ENCODE results near the gene KLHL40.

The KLHL40 gene

GRCh38 chr3:42691816-42692666 lies 6.7 kb downstream of the KLHL40 start:
- no peak for DNase-seq

GRCh38 chr3:42692667-42693529 lies 7.6 kb downstream of the KLHL40 start:
- DNase-seq = no peak

DNA sequence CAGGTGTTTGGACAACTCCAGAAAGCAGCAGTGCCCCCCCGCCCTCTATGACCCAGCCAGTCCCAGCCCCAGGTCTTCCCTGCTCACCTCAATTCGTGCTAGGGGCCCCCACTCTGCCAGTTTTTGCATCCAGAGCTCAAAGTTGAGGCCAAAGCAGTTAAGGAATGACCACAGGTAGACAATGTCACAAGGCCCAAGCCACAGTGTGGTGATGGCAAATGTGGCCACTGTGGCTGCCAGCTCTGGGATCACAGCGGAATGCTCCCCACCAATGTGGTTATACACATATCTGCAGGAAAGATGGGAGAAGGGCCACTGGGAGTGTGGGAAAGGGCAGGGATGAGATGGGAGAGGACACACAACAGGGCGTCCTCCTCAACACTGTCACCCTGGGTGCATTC lies 8.2 kb downstream of the KLHL40 start:
- no peak for DNase-seq

DNA sequence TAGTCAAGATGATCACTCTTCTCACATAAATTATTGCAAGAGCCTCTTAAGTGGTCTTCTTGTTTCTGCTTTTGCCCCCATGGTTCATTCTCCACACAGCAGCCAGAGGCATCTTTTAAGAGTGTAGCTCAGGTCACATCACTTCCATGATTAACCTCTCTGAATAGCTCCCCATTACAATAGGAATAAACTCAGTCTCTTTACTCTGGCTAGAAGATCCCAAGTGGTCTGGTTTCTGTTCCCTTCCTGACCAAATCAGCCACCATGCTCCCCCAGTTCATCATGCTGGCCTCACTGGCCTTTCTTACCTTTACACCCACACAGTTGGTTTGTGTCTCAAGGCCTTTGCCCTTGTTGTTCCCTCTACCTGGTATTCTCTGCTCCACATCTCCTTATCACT lies 9.0 kb downstream of the KLHL40 start:
- no peak for DNase-seq

GRCh38 chr3:42696356-42697288 lies 11.3 kb downstream of the KLHL40 start:
- no peak for DNase-seq

GRCh38 chr3:42697289-42698051 lies 12.1 kb downstream of the KLHL40 start:
- DNase-seq = no peak

DNA sequence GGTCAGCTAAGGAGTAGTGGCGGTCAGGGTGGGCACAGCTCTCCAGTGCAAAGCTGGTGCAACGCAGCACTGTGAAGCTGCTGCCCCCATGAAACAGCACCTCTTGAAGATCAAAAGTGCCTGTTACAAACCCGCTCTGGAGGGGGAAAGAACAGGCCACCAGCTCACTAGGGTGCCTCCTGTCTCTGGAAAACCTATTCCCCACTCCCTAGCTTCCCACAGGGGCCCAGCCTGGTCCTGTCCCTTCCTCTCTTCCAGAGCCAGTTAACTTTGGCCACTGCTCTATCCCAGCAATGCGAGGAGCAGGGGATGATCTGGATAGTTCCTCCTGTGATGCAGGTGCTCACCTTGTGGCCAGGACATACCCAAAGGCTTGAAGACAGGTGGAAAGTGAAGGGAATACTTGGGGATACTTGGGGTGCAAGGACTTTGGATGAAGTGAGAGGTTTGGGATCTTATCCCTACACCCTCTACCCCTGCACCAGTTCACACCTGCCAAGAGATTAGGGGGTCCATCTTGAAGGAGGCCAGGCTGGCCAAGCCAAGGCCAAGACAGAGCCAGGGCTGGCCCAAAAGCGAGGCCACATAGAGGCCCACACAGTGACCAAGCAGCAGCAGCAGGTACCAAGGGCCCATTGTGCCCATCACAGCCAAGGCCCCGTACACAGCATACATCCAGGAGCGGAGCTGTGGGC lies 13.0 kb downstream of the KLHL40 start:
- DNase-seq = no peak

DNA sequence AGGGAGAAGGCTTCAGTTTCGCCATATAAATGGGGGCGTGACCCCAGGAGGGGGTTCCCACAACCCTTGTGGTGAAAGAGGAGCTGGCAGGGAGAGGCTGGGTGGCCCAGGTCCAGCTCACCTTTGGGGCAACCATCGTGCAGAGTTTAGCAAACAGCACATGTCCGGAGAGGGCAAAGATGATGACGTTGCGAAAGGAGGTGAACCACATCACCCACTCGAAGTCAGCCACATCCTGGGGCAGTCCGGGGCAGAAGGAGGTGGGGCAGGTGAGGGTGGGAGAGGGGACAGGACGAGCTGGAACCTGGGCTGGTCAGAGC lies 13.5 kb downstream of the KLHL40 start:
- DNase-seq = peak; percentile 30

DNA sequence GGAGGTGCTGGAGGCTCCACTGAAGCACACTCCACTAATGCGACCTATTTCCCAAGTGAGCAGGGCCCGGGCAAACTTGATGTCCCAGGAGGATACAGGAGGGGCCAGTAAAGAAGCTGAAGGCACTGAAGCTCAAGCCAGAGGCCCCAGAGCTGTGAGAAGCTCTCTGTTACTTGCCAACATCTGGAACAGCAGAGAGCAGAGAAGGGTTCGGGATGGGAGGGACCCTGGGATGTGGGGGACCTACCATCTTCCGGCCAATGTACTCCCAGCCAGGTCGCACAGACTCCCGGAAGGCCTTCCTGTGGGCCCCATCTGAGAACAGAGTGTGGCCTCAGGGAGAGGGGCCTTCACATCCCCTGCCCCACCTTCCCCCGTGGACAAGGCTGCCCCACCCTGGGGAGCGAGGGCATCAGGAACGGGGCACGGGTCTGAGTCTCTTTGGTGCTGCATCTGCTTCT lies 14.2 kb downstream of the KLHL40 start:
- no peak for DNase-seq

GRCh38 chr3:42700366-42701288 lies 15.3 kb downstream of the KLHL40 start:
- DNase-seq = peak; percentile 5

GRCh38 chr3:42701371-42702065 lies 16.2 kb downstream of the KLHL40 start:
- DNase-seq = peak; percentile 81

DNA sequence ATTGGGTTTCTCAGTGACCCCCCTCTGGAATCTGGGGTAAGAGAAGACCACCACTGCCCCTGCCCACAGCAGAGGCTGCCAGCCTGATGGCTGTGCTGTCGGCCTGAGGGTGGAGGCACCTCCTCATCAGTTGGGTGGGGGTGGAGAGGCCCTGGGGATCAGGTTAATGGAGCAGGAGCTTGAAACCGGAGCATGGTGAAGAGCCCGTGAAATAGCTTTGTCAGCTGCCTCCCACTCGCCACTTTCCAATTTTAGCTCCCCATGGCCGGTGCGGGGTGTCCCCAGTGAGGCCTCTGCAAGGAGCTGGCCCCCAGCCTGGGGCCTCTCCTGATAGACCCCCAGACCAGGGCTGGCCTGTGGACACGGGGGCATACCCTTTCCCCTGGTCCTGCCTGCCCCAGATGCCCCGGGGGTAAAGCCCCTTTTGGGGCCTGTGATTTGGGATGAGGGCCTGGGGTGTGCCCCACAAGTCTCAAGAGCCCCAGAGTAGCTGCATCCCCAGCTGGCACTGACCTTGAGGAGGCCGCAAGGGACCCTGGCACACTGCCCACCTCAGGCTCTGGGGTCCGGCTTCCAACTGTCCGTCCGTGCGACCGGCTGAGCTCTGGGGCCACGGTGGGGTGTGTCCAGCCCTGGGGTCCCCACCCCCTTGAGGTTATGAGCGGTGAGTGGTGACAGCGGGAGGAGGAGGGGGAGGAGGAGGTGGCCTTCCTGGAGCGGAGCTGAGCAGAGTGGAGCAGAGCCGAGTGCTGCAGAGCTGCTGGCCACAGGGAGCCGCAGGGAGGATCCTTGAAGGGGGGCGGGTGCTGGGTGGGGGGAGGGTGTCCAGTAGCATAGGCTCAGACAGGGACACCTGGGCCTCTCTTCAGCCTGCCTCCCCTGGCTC lies 17.0 kb downstream of the KLHL40 start, which contains the start of gene HHATL:
HHATL (minus strand) TSS at position 733 of the 886 bp plus-strand sequence. CDS start 1,972 bp downstream, outside the sequence.
- peak; percentile 10 for DNase-seq

DNA sequence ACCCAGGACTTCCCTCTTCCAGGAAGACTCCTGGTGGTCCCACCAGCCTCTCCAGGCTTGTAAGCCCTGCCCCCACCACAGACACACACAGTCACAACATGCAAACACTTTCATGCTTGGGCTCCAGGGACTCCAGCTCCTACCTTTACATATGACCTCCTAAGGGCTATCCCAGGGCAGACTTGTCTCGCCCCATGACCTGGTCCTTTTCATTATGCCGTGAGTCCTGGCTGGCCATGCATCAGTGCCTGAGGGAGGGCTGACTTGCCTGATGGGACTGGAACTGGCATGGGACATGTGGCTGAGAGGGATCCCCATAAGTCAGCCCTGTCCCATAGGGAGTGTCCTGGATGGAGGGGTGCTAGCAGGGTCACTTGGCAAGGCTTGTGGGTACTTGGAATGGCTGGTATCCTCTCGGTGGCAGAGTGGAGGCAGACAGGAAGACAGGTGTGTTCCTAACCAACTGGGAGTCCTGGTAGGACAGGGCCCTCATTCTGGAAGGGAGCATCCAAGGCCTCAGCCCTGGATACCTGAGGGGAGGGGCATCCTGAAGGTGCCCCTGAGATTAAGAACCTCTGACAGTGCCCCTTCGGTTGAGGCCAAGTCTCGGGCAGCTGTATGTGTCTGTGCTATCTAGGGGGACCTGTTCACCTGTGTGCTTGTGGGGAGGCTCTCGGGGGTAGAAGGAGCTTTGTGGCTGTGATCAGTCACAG lies 17.8 kb downstream of the KLHL40 start:
- DNase-seq = no peak

DNA sequence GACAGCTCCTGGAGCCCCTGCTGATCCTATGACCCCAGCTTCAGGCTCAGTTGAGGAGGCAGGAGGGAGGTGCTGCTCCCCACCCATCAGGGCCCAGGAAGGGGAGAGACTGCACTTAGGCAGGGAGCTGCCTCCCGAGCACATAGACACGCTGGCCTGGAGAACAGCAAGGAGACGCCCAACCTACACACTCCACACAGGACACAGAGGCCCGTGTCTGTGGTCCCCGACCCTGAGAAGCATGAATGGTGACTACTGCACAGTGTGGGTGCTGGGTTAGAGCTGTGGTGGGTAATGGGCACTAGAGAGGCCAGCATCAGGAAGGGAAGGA lies 18.3 kb downstream of the KLHL40 start:
- DNase-seq = no peak

GRCh38 chr3:42704136-42704841 lies 19.0 kb downstream of the KLHL40 start:
- DNase-seq = peak; percentile 14

DNA sequence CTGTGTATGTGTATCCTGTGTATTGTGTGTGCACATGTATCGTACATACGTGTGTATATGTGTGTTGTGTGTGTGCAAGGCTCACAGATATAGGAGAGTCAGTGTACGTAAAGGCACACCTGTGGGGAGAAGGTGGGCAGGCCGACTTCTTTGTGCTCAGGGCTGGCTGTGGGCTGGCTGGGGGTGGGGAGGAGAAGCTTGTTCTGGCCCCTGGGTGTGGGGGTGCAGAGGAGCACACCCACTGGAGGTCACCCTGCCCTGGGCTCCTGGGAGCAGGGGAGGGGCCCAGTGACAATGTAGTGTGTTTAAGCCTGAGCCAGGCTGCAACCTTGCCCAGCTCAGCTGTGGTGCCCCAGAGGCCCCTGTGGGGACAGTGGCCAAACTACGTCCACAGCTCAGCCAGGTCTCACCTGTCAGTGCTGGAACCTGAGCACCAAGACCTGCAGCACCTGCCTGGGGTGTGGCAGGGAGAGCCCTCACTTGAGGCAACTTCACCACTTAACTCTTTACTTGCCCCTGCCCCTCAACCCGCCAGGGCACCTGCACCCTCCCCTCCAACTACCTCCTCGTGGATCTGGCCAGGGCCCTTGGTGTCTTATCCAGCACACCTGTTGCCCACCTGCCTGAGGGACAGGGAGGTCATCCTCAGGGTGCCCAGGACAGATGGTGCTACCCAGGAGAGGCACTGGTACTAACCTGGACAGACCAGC lies 19.9 kb downstream of the KLHL40 start:
- no peak for DNase-seq
